Fibroblast of pulmonary artery (primary cell): ENCODE measurements around the gene ZNF598.

Source experiments
- DNase-seq: peaks from one replicate; pipeline ENCODE4 v3.0.0-alpha.2; 2010; ENCODE audit warnings: low read depth
- H3K4me3 ChIP-seq: replicated peaks from 2 replicates; pipeline ENCODE4 v1.5.1; 2011; ENCODE audit warnings: low read depth, mild to moderate bottlenecking, control low read depth, low read length, moderate library complexity
- TF ChIP-seq, protein P1 (sequence below): IDR thresholded peaks from 2 replicates; pipeline ENCODE4 v1.5.1; 2011; ENCODE audit warnings: mild to moderate bottlenecking, control low read depth, low read length, inconsistent platforms; ENCODE audit errors: missing control alignments

The ZNF598 gene

DNA sequence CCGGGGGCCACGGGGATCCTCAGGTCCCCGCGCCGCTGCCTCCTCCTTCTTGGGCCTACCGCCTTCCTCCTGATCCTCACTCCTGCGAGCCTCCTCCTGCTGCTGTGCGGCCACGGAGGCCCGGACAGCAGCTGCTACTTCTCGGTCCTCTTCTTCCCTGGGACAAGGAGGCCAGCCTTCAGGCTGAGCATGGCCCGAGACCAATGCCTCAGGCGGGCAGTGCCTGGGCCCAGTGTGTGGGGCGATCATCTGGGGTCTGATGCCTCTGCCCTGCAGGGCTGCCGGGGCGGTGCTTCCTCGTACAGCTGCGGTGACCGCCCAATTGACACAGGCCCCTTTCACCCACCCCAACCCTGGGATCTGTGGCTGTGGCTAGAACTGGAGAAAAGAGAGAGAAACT lies 8.6 kb downstream of the ZNF598 start:
- no peak for DNase-seq
- TF ChIP-seq, protein P1, sequence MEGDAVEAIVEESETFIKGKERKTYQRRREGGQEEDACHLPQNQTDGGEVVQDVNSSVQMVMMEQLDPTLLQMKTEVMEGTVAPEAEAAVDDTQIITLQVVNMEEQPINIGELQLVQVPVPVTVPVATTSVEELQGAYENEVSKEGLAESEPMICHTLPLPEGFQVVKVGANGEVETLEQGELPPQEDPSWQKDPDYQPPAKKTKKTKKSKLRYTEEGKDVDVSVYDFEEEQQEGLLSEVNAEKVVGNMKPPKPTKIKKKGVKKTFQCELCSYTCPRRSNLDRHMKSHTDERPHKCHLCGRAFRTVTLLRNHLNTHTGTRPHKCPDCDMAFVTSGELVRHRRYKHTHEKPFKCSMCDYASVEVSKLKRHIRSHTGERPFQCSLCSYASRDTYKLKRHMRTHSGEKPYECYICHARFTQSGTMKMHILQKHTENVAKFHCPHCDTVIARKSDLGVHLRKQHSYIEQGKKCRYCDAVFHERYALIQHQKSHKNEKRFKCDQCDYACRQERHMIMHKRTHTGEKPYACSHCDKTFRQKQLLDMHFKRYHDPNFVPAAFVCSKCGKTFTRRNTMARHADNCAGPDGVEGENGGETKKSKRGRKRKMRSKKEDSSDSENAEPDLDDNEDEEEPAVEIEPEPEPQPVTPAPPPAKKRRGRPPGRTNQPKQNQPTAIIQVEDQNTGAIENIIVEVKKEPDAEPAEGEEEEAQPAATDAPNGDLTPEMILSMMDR: no peak
- no peak overlapping the region for H3K4me3 ChIP-seq

DNA sequence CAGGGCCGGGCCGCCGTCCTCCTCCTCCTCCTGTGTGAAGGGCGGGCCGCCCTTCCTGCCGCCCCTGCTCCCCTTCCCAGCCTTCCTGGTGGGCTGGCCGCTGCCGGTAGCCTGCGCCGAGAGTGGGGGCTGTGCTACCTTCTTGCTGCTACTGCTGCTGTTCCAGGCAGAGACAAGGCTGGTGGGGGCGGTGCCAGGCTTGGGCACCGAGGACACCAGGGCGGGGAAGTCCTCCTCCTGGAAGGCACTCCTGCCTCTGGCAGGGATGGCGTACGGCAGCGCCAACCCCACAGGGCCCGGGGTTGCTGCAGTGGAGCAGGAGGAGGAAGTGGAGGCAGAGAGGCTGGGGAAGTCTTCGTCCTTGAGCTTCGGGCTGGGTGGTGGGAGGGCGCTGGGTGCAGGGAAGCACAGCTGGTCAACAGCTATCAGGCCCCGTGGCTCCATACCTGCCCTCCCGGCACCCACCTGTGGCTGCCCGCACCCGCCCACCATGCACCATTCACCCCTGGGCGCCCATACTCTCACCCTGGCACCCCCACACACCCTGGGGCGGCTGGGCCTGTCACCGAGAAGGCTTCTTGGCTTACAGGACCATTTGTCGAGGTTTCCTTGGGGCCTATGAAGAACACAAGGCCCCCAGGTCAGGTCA lies 9.6 kb downstream of the ZNF598 start:
- DNase-seq: no peak
- TF ChIP-seq, protein P1: no peak
- no peak overlapping the region for H3K4me3 ChIP-seq

DNA sequence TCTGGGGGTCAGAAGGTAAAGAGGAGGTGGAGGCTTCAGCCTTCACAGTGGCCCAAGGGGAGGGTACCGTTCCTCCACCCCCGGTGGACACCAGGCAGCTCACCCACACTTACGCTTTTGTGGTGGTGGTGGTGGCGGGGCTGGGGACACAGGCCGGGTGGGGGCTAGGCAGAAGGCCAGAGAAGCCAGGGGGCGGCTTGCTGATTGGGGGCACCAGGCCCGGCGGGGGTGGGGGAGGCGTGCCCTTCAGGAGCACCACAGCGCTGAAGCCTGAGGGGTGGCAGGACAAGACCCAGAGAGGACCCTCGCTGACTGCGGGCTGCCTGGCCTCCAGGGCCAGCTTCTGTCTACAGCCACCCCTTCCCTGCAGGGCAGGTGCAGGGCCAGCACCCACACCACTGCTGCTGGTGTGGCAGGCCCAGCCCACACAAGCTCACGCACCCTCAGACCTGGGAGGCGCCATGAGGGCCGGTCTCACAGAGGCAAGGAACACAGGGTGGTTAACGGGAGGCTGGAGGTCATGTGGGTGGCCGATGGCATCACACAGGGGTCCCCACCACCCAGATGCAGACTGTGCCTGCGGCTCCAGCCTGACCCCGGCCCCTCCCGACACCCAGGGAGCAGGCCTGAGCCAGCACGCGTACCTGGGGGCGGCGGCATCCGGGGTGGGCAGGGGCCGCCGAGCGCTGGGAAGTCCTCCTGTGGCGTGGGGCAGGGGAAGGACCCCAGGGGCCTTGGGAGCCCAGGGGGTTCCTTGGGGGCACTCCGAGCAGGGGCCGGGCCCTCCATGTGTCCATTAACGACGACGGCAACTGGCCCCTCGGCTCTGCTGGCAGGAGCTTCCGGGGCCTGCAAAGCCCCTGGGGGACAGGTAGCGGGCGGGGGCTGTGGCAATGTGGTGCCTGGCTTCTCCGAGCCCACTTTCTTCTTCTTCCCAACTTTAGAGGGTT lies 10.5 kb downstream of the ZNF598 start:
- no peak for DNase-seq
- no peak overlapping the region for H3K4me3 ChIP-seq
- TF ChIP-seq, protein P1: no peak

DNA sequence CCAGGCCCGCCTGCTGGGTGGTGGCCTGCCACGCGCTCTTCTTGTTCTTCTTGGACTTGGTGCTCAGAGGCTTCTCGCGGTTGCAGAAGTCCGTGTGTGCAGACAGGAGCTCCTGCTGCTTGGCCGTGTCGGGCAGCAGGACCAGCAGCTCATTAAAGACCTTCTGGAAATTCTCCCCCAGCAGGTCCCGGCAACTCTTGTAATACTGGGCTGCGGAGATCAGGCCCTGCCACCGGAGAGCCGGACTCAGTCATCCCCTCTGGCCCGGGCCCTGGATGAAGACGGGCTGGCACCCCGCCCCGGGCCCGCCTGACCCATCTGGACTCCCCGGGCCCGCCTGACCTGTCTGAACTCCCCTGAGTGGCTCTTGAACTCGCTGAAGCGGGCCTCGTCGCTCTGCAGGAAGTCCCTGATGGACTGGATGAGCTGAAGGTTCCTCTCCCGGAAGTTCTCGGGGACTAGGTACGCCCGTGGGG lies 11.2 kb downstream of the ZNF598 start:
- DNase-seq: no peak
- H3K4me3 ChIP-seq: no peak overlapping the region
- TF ChIP-seq, protein P1: no peak

DNA sequence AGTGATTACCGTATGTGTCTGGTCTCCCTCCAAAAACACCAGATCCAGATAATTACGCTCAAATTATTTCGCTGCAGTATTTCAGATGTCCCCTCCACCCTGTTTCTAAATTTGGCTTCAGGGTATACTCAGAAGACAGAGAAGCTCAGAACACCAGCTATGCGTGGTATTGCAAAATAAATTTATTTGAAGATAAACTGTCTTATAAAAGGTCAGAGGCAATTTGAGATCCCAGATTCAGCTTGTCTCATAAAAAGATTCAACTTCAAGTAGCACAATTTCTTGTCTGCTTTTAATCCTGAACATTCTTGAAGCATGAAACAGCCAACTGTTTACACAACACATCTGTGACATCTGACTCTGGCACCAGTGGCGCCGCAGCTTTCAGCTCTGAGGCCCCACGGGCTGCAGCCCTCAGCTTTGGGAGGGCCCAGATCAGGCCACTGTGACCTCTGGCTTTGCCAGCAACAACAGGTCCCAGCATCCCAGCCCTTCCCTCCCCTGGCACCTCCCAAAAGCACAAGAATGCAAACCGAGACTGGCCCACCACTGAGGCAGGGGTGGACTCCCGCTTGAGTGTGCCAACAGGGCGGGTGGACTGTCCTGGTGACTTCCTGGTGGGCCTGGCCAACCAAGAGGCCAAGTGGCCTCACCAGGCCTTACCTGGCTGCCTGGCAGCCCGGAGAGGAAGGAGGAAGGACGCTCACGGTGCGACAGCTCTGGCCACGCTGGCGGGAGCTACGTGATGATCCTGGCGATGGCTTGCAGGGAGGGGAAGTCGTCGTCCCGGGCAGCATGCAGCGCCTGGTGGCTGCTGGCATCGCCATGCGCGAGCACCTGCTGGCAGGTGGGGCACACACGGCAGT lies 11.9 kb downstream of the ZNF598 start:
- TF ChIP-seq, protein P1: no peak
- no peak overlapping the region for H3K4me3 ChIP-seq
- DNase-seq: no peak

DNA sequence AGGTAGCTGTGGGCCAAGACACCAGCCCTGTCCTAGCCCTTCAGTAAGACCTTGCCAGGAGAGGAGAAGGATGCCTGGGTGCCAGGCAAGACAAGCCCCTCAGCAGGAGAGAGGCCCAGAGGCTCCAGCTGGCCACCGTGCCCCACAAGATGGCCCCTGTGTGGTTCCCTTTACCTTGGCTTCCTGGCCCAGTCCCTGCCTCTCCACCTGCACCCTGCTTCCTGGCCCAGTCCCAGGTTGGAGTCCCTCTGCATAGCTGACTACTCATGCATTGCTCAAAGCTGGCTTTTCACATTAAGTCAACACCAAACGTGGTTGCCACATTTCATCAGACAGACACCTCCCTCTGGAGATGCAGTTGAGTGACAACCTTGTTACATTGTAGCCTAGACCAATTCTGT lies 15.9 kb downstream of the ZNF598 start:
- TF ChIP-seq, protein P1: no peak
- no peak for DNase-seq
- no peak overlapping the region for H3K4me3 ChIP-seq
